CD14-positive monocyte (primary cell): ENCODE data around the gene PPP2R2C. TPM values are rescaled to one million over a fixed set of nuclear protein-coding genes. Genes with fewer than 3 reads are reported as not detected.

ENCODE experiments used
- DNase-seq, 3 donors: peaks; one replicate each; pipeline ENCODE4 v3.0.0-alpha.2; 2011 to 2022
- H2AFZ ChIP-seq: 2 replicates; pipeline ENCODE4 v1.6.0; 2012; ENCODE audit warnings: mild to moderate bottlenecking, low read depth, low read length, inconsistent platforms; ENCODE audit not compliant: insufficient read depth, poor library complexity, severe bottlenecking
- H3K27ac ChIP-seq, 2 donors: 1 replicate in 1 of 2; 2 replicates in 1 of 2; pipeline ENCODE4 v1.5.1; 2012 to 2013; ENCODE audit warnings: low read length in 2 of 2, control low read depth in 1 of 2, inconsistent platforms in 1 of 2, low read depth in 1 of 2, mild to moderate bottlenecking in 1 of 2
- H3K27me3 ChIP-seq, 2 donors: one replicate each; pipeline versions ENCODE4 v1.6.0 to v1.6.1; 2011 to 2013; ENCODE audit warnings: low read length in 2 of 2; ENCODE audit not compliant: control insufficient read depth in 2 of 2, insufficient read depth in 2 of 2
- H3K36me3 ChIP-seq, 2 donors: replicated peaks in 1 of 2; 1 replicate in 1 of 2; 2 replicates in 1 of 2; pipeline versions ENCODE4 v1.5.1 to v1.6.1; 2012 to 2013; ENCODE audit warnings: low read length in 2 of 2, control low read depth in 1 of 2, inconsistent platforms in 1 of 2, mild to moderate bottlenecking in 1 of 2; ENCODE audit not compliant: insufficient read depth in 2 of 2, control insufficient read depth in 1 of 2
- H3K4me1 ChIP-seq, 2 donors: 1 replicate in 1 of 2; 2 replicates in 1 of 2; pipeline versions ENCODE4 v1.5.1 to v1.6.1; 2012 to 2013; ENCODE audit warnings: low read length in 2 of 2, control low read depth in 1 of 2, inconsistent platforms in 1 of 2, mild to moderate bottlenecking in 1 of 2, moderate library complexity in 1 of 2; ENCODE audit not compliant: insufficient read depth in 2 of 2, control insufficient read depth in 1 of 2
- H3K4me2 ChIP-seq: replicated peaks from 2 replicates; pipeline ENCODE3; 2012; ENCODE audit warnings: low read length, moderate library complexity, mild to moderate bottlenecking; ENCODE audit not compliant: poor library complexity, severe bottlenecking; ENCODE audit errors: extremely low read depth
- H3K4me3 ChIP-seq, 3 experiments: fragments of 200-600 bp in 1 of 3; sonication (generic) in 1 of 3; replicated peaks in 1 of 3; 1 replicate in 2 of 3; 2 replicates in 1 of 3; pipeline ENCODE4 v1.5.1; 2011 to 2013; ENCODE audit warnings: low read length in 3 of 3, mild to moderate bottlenecking in 3 of 3, control low read depth in 2 of 3, low read depth in 2 of 3, inconsistent platforms in 1 of 3, moderate library complexity in 1 of 3
- H3K79me2 ChIP-seq: 2 replicates; pipeline ENCODE4 v1.6.0; 2012; ENCODE audit warnings: mild to moderate bottlenecking, control low read depth, inconsistent platforms, low read length, moderate library complexity; ENCODE audit not compliant: insufficient read depth
- H3K9ac ChIP-seq: 2 replicates; pipeline ENCODE4 v1.6.0; 2017; ENCODE audit warnings: low read length, mild to moderate bottlenecking; ENCODE audit not compliant: insufficient read depth, poor library complexity, severe bottlenecking
- H3K9me3 ChIP-seq, 2 donors: replicated peaks in 1 of 2; 1 replicate in 1 of 2; 2 replicates in 1 of 2; pipeline versions ENCODE4 v1.5.1 to v1.6.1; 2012 to 2013; ENCODE audit warnings: low read length in 2 of 2, control low read depth in 1 of 2; ENCODE audit not compliant: control insufficient read depth in 1 of 2, insufficient read depth in 1 of 2
- H4K20me1 ChIP-seq: 2 replicates; pipeline ENCODE4 v1.6.0; 2012; ENCODE audit warnings: mild to moderate bottlenecking, low read length, control low read depth, moderate library complexity; ENCODE audit not compliant: insufficient read depth
- H3K27ac Mint-ChIP-seq, 7 donors: one replicate each; pipeline ENCODE4 v1.8.0; 2020; ENCODE audit warnings: mild to moderate bottlenecking in 7 of 7, mixed read lengths in 7 of 7, moderate library complexity in 6 of 7, inconsistent platforms in 2 of 7
- H3K27me3 Mint-ChIP-seq, 3 donors: one replicate each; pipeline ENCODE4 v1.8.0; 2021 to 2022; ENCODE audit warnings: low read depth in 3 of 3, mild to moderate bottlenecking in 3 of 3, mixed read lengths in 3 of 3, moderate library complexity in 3 of 3, inconsistent platforms in 1 of 3
- H3K36me3 Mint-ChIP-seq, 2 donors: one replicate each; pipeline ENCODE4 v1.8.0; 2020; ENCODE audit warnings: mixed read lengths in 2 of 2, inconsistent platforms in 1 of 2, mild to moderate bottlenecking in 1 of 2
- H3K4me1 Mint-ChIP-seq: one replicate; pipeline ENCODE4 v1.8.0; 2020; ENCODE audit warnings: mild to moderate bottlenecking, mixed read lengths
- H3K4me3 Mint-ChIP-seq, 2 donors: one replicate each; pipeline ENCODE4 v1.8.0; 2020; ENCODE audit warnings: mild to moderate bottlenecking in 2 of 2, mixed read lengths in 2 of 2, moderate library complexity in 1 of 2
- H3K9me3 Mint-ChIP-seq, 7 donors: one replicate each; pipeline ENCODE4 v1.8.0; 2020 to 2022; ENCODE audit warnings: mixed read lengths in 7 of 7, mild to moderate bottlenecking in 6 of 7, moderate library complexity in 6 of 7, inconsistent platforms in 2 of 7
- CTCF ChIP-seq: fragments of 200-600 bp; IDR thresholded peaks from one replicate; pipeline ENCODE4 v1.8.0; 2022; ENCODE audit warnings: antibody characterized with exemption, mild to moderate bottlenecking
- WGBS: methylation state at CpG from one replicate; pipeline ENCODE4 v1.1.5; 2013; ENCODE audit warnings: missing lambda C conversion rate; ENCODE audit not compliant: insufficient coverage; 5-methylcytosine and 5-hydroxymethylcytosine counted together
- intact Hi-C, 2 donors: fragments of 100-400 bp; cut with micrococcal nuclease; formaldehyde crosslinking; loops; one replicate each; pipeline versions ENCODE4 v1.15.0 to v1.15.1; 2023
- polyA plus RNA-seq, 3 donors: library from polyadenylated mRNA; depleted of rRNA in 1 of 3; unstranded in 2 of 3; stranded (reverse) in 1 of 3; fragments of 300-500 nt in 2 of 3; fragments of >200 nt in 1 of 3; fragmentation: Illumina TruSeq in 2 of 3; gene quantifications; 1 replicate in 2 of 3; 2 replicates in 1 of 3; pipeline ENCODE4 v1.2.3, GENCODE V29; 2012 to 2021

The PPP2R2C gene
- polyA plus RNA-seq, 3 donors = not detected

- Histone ChIP-seq H3K27me3 (no peaks in the 10 kb centered on the region), H4K20me1 (no peaks in the 10 kb centered on the region), H3K79me2 (no peaks in the 10 kb centered on the region), H3K36me3 (no peaks in the 10 kb centered on the region), H3K4me1 (no peaks in the 10 kb centered on the region), H2AFZ (no peak overlapping the region), H3K4me2 (no peak overlapping the region), H3K4me3 (no peak overlapping the region), H3K9ac (no peak overlapping the region), H3K27ac (no peak overlapping the region), H3K9me3 (peaks cover 40 to 44% of the 10 kb centered on the region in 2 donors)
- peaks cover 4 to 9% (median 5%) of the 10 kb centered on the region in 3 donors for H3K27me3 Mint-ChIP-seq
- H3K27ac Mint-ChIP-seq = no peak overlapping the region
- 100% methylated on average over 3 of the region's 4 CpGs for WGBS
- no peak for DNase-seq
- intact Hi-C loops = no loop called here
- no peak overlapping the region for H3K4me3 Mint-ChIP-seq
- H3K36me3 Mint-ChIP-seq = no peaks in the 10 kb centered on the region
- no peaks in the 10 kb centered on the region for H3K4me1 Mint-ChIP-seq
- no peak for TF ChIP-seq CTCF
- peaks cover 23 to 62% (median 33%) of the 10 kb centered on the region in 7 donors for H3K9me3 Mint-ChIP-seq
Measured at GRCh38 chr4:6507345-6507744, 34.9 kb upstream of the PPP2R2C start.

- TF ChIP-seq CTCF = no peak
- Histone ChIP-seq H3K27me3 (no peaks in the 10 kb centered on the region), H2AFZ (no peak overlapping the region), H3K4me3 (no peak overlapping the region), H3K27ac (no peak overlapping the region), H3K9me3 (peaks cover 40 to 44% of the 10 kb centered on the region in 2 donors), H3K9ac (no peak overlapping the region), H4K20me1 (no peaks in the 10 kb centered on the region), H3K79me2 (no peaks in the 10 kb centered on the region), H3K4me1 (no peaks in the 10 kb centered on the region), H3K4me2 (no peak overlapping the region), H3K36me3 (no peaks in the 10 kb centered on the region)
- no peak for DNase-seq
- Mint-ChIP-seq H3K4me1 (no peaks in the 10 kb centered on the region), H3K27ac (peak overlapping the region in 1 of 7 donors; percentile 11), H3K36me3 (no peaks in the 10 kb centered on the region), H3K4me3 (no peak overlapping the region), H3K27me3 (peaks cover 4 to 9% (median 5%) of the 10 kb centered on the region in 3 donors), H3K9me3 (peaks cover 23 to 62% (median 33%) of the 10 kb centered on the region in 7 donors)
- 97% methylated on average over 3 of the region's 3 CpGs for WGBS
- intact Hi-C loops = no loop called here
Measured at GRCh38 chr4:6506616-6507140, 34.3 kb upstream of the PPP2R2C start.
